AG04449 (cell line): ENCODE measurements around the gene NDUFB3.

Experiments
- CTCF ChIA-PET: fragments of 350-600 bp; formaldehyde crosslinking; extraction: SDS; loops from one replicate; lab custom pipeline; 2021; ENCODE audit warnings: antibody characterized with exemption; lab: Yijun Ruan, JAX
- POLR2A ChIA-PET: fragments of 400-600, 350-600 bp; formaldehyde crosslinking; extraction: SDS; loops from one replicate; lab custom pipeline; 2020; ENCODE audit warnings: antibody characterized with exemption, inconsistent platforms; lab: Yijun Ruan, JAX
- DNase-seq: peaks from one replicate; pipeline ENCODE4 v3.0.0-alpha.2; 2010; ENCODE audit warnings: low read depth, low spot score
- H3K4me3 ChIP-seq: 2 replicates; pipeline ENCODE4 v1.5.1; 2011; ENCODE audit warnings: low read depth, mild to moderate bottlenecking, control low read depth, low read length
- CTCF ChIP-seq: IDR thresholded peaks from one replicate; pipeline ENCODE4 v1.5.1; 2011; ENCODE audit warnings: mild to moderate bottlenecking, moderate library complexity, low read length, control low read depth, inconsistent platforms; ENCODE audit not compliant: insufficient read depth; ENCODE audit errors: missing control alignments

NDUFB3 gene

DNA sequence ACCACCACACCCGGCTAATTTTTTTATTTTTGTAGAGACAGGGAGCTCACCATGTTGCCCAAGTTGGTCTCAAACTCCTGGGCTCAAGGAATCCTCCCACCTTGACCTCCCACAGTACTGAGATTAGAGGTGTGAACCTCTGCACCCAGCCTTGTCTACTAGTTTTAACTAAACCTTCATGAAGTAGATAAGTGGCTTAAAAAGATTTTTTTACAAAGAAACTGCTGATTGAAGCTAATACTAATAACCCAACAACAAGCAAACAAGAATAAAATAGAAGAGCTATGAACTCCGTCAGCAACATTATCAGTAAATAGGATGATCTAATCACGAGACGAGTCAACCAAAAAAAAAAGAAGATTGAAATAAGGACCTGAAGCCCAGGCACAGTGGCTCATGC is 18.8 kb downstream of the NDUFB3 start:
- H3K4me3 ChIP-seq: no peak overlapping the region
- ChIA-PET POLR2A (no interaction called here), CTCF (interaction anchor here (1.0 kb wide), 1 partner anchor 68 kb away, joined by 3 read pairs; no protein-coding TSS in a partner anchor)
- no peak for DNase-seq
- TF ChIP-seq CTCF: no peak

- no peak for DNase-seq
- ChIA-PET CTCF (interaction anchor here (1.0 to 1.1 kb wide), 2 partner anchors 84 to 188 kb away, joined by 3 read pairs; no protein-coding TSS in a partner anchor), POLR2A (no interaction called here)
- no peak for TF ChIP-seq CTCF
- no peak overlapping the region for H3K4me3 ChIP-seq
Observed at GRCh38 chr2:201093573-201093972, 21.8 kb downstream of the NDUFB3 start.

GRCh38 chr2:201100497-201100896 is 28.7 kb downstream of the NDUFB3 start:
- ChIA-PET CTCF (no interaction called here), POLR2A (no interaction called here)
- TF ChIP-seq CTCF: no peak
- DNase-seq: no peak
- no peak overlapping the region for H3K4me3 ChIP-seq

DNA sequence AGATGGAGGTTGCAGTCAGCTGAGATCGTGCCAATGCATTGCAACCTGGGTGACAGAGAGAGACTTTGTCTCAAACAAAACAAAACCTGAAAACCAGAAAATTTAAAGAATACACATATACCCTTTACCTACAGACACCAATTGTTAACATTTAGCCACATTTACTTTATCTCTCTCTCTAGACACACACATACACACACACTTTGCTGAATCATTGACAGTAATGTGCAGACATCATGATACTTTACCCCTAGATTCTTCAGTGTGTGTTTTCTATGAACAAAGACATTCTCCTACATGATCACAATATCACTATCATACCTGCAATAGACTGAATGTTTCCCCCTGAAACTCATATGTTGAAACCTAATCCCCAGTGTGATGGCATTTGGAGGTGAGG is 34.0 kb downstream of the NDUFB3 start:
- POLR2A ChIA-PET: no interaction called here
- DNase-seq: no peak
- no peak for TF ChIP-seq CTCF
- CTCF ChIA-PET: interaction anchor here (1.1 kb wide), 2 partner anchors 12 to 53 kb away, joined by 3 read pairs; no protein-coding TSS in a partner anchor
- no peak overlapping the region for H3K4me3 ChIP-seq

GRCh38 chr2:201107624-201108023 is 35.8 kb downstream of the NDUFB3 start:
- POLR2A ChIA-PET: no interaction called here
- CTCF ChIA-PET: interaction anchor here (1.9 kb wide), 1 partner anchor 51 kb away, joined by 13 read pairs; no protein-coding TSS in a partner anchor
- no peak for TF ChIP-seq CTCF
- no peak overlapping the region for H3K4me3 ChIP-seq
- no peak for DNase-seq

DNA sequence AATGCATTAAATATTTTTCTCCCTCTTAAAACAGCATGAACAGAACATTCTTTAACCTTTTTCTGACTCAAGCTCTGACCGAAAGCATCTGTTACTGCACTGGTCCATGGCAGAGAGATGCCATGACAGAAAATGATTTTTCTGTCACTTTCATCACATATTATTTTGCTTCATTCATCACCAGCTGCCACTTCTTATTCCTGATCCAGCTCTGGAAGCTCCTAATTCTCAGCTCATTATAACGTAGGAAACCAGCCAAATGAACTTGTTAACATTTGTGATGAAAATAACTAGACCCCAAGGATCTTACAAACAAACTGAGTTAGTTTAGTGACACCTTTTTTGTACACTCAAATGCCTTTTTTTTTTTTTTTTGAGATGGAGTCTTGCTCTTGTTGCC is 36.5 kb downstream of the NDUFB3 start:
- DNase-seq: no peak
- ChIA-PET CTCF (interaction anchor here (1.9 to 2.2 kb wide), 2 partner anchors 10 to 50 kb away, joined by 9 to 13 read pairs; no protein-coding TSS in a partner anchor), POLR2A (no interaction called here)
- TF ChIP-seq CTCF: no peak
- no peak overlapping the region for H3K4me3 ChIP-seq
